ENCODE results near the gene LCN15. TPM values are rescaled to one million over a fixed set of nuclear protein-coding genes. Genes with fewer than 3 reads are reported as not detected.

Gene LCN15
- total RNA-seq, 1 experiment from 2014 or later, result not detected

DNA sequence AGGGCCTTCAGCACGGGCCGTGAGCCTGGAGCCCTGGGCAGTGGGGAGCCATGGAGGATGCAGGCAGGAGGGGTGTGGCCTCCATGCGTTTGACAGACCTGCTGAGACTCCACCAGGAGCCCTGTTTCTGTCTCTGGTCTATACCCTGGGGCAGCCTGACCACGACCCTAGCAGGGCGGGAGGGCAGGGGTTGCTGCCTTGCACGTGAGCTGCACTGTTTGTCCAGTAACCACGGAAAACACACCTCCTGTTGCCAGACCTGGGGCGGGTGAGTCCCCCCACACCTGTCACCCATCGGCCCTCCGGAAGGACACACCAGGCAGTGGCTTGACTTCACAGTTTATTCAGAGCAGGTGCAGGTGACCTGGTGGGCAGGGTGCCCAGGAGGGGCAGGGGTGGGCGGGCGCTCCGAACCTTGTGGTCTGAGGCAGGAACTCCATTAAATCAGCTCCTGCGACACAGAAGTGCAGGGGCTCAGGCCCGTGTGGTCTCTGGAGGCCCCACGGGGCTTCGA, 10.2 kb downstream of the LCN15 start:
- H3K9ac ChIP-seq (ENCODE audit: low read length), result no peak overlapping the region
- H2AFZ ChIP-seq (ENCODE audit: low read length), result no peak overlapping the region
- no peaks in the 10 kb centered on the region for H3K27me3 ChIP-seq (ENCODE audit: low read length)
- H4K20me1 ChIP-seq (ENCODE audit: low read length), result no peaks in the 10 kb centered on the region
- no peaks in the 10 kb centered on the region for H3K9me3 ChIP-seq (ENCODE audit: low read length)
- no peak overlapping the region for H3K4me3 ChIP-seq (ENCODE audit: low read length)
- ChIA-PET CTCF (no interaction called here), POLR2A (ENCODE audit: unreplicated experiment) (no interaction called here)
- intact Hi-C loops (cut with micrococcal nuclease), result no loop called here
- H3K36me3 ChIP-seq (ENCODE audit: low read depth, low read length), result no peaks in the 10 kb centered on the region
- H3K4me2 ChIP-seq (ENCODE audit: low read length), result no peak overlapping the region
- H3K79me2 ChIP-seq (ENCODE audit: low read length), result no peaks in the 10 kb centered on the region
- no peak for DNase-seq
- BruUV-seq (replicated peaks), result no TSS peak
- H3K9me2 ChIP-seq (replicated peaks; ENCODE audit: low read length), result no peaks in the 10 kb centered on the region
- H3K27ac ChIP-seq (ENCODE audit: low read length), result no peak overlapping the region
- H3K4me1 ChIP-seq (ENCODE audit: insufficient read depth, low read length), result no peaks in the 10 kb centered on the region
- H3F3A ChIP-seq (ENCODE audit: low read length, unreplicated experiment), result no peaks in the 10 kb centered on the region
- no peak for ATAC-seq
- TF ChIP-seq, protein P1, sequence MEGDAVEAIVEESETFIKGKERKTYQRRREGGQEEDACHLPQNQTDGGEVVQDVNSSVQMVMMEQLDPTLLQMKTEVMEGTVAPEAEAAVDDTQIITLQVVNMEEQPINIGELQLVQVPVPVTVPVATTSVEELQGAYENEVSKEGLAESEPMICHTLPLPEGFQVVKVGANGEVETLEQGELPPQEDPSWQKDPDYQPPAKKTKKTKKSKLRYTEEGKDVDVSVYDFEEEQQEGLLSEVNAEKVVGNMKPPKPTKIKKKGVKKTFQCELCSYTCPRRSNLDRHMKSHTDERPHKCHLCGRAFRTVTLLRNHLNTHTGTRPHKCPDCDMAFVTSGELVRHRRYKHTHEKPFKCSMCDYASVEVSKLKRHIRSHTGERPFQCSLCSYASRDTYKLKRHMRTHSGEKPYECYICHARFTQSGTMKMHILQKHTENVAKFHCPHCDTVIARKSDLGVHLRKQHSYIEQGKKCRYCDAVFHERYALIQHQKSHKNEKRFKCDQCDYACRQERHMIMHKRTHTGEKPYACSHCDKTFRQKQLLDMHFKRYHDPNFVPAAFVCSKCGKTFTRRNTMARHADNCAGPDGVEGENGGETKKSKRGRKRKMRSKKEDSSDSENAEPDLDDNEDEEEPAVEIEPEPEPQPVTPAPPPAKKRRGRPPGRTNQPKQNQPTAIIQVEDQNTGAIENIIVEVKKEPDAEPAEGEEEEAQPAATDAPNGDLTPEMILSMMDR (conservative IDR thresholded peaks at IDR 0.05; ENCODE audit: low read depth, low read length), result no peak
- TF ChIP-seq EZH2phosphoT487 (IDR thresholded peaks at IDR 0.05; ENCODE audit: borderline replicate concordance, low read length) (no peak), EZH2 (IDR thresholded peaks at IDR 0.05; ENCODE audit: low read length, unreplicated experiment) (no peak)

DNA sequence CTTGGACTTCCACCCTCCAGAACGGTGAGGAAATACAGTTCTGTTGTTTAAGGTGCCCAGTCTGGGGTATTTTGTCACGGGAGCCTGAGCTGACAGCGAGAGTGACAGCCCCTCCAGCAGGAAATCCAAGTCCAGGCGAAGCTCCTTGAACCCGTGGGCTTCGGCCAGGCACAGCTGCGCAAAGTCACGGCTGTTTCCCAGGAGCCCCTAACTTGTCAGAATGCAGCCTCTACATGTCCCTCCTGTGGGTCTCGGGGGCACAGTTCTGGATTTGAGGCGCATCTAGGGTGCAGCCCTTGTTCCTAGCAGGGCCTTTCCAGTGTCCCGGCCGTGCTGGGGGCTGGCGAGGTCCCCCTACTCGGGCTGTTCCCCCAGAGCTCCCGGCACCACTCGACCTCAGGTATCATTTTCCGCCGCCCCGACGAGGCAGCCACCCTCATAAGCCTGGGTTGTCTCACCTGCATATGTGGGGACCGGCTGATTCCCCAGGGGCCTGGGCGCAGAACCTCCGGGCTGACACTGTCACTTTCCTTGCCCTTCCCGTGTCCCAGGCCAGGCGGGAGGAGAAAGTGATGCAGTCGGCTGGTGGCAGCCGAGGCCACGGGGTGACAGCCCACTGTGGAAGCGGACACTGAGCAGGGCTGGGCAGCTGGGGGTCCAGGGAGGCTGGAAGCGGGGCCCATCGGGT, 10.8 kb downstream of the LCN15 start:
- no peak for DNase-seq

GRCh38 chr9:136751814-136752213, 12.5 kb downstream of the LCN15 start:
- H3K79me2 ChIP-seq (ENCODE audit: low read length), result no peaks in the 10 kb centered on the region
- no peaks in the 10 kb centered on the region for H4K20me1 ChIP-seq (ENCODE audit: low read length)
- no peaks in the 10 kb centered on the region for H3K4me1 ChIP-seq (ENCODE audit: insufficient read depth, low read length)
- H3K27ac ChIP-seq (ENCODE audit: low read length), result no peak overlapping the region
- DNase-seq, result no peak
- H3K36me3 ChIP-seq (ENCODE audit: low read depth, low read length), result no peaks in the 10 kb centered on the region
- H2AFZ ChIP-seq (ENCODE audit: low read length), result no peak overlapping the region
- H3K9ac ChIP-seq (ENCODE audit: low read length), result no peak overlapping the region
- ChIA-PET CTCF (no interaction called here), POLR2A (ENCODE audit: unreplicated experiment) (no interaction called here)
- H3K9me3 ChIP-seq (ENCODE audit: low read length), result no peaks in the 10 kb centered on the region
- no peaks in the 10 kb centered on the region for H3K9me2 ChIP-seq (replicated peaks; ENCODE audit: low read length)
- TF ChIP-seq, protein P1 (conservative IDR thresholded peaks at IDR 0.05; ENCODE audit: low read depth, low read length), result no peak
- TF ChIP-seq EZH2phosphoT487 (IDR thresholded peaks at IDR 0.05; ENCODE audit: borderline replicate concordance, low read length), result no peak
- TF ChIP-seq EZH2 (IDR thresholded peaks at IDR 0.05; ENCODE audit: low read length, unreplicated experiment), result no peak
- no peaks in the 10 kb centered on the region for H3K27me3 ChIP-seq (ENCODE audit: low read length)
- no peak overlapping the region for H3K4me2 ChIP-seq (ENCODE audit: low read length)
- BruUV-seq (replicated peaks), result no TSS peak
- H3F3A ChIP-seq (ENCODE audit: low read length, unreplicated experiment), result no peaks in the 10 kb centered on the region
- ATAC-seq, result no peak
- H3K4me3 ChIP-seq (ENCODE audit: low read length), result no peak overlapping the region
- intact Hi-C loops (cut with micrococcal nuclease), result no loop called here

More for the DNA sequence above, 10.8 kb downstream of the LCN15 start:
- no peak overlapping the region for H3K4me3 ChIP-seq (ENCODE audit: low read length)
- ChIA-PET POLR2A (ENCODE audit: unreplicated experiment) (no interaction called here), CTCF (no interaction called here)
- no peak overlapping the region for H3K9ac ChIP-seq (ENCODE audit: low read length)
- H3K4me1 ChIP-seq (ENCODE audit: insufficient read depth, low read length), result no peaks in the 10 kb centered on the region
- H3K9me2 ChIP-seq (replicated peaks; ENCODE audit: low read length), result no peaks in the 10 kb centered on the region
- intact Hi-C loops (cut with micrococcal nuclease), result no loop called here
- no peaks in the 10 kb centered on the region for H3K27me3 ChIP-seq (ENCODE audit: low read length)
- no peaks in the 10 kb centered on the region for H3K9me3 ChIP-seq (ENCODE audit: low read length)
- no peak for ATAC-seq
- H3F3A ChIP-seq (ENCODE audit: low read length, unreplicated experiment), result no peaks in the 10 kb centered on the region
- no peak overlapping the region for H2AFZ ChIP-seq (ENCODE audit: low read length)
- H3K4me2 ChIP-seq (ENCODE audit: low read length), result no peak overlapping the region
- TF ChIP-seq, protein P1 (conservative IDR thresholded peaks at IDR 0.05; ENCODE audit: low read depth, low read length), result no peak
- no peak for TF ChIP-seq EZH2phosphoT487 (IDR thresholded peaks at IDR 0.05; ENCODE audit: borderline replicate concordance, low read length)
- TF ChIP-seq EZH2 (IDR thresholded peaks at IDR 0.05; ENCODE audit: low read length, unreplicated experiment), result no peak
- no peaks in the 10 kb centered on the region for H3K79me2 ChIP-seq (ENCODE audit: low read length)
- no peaks in the 10 kb centered on the region for H4K20me1 ChIP-seq (ENCODE audit: low read length)
- no TSS peak for BruUV-seq (replicated peaks)
- H3K36me3 ChIP-seq (ENCODE audit: low read depth, low read length), result no peaks in the 10 kb centered on the region
- no peak overlapping the region for H3K27ac ChIP-seq (ENCODE audit: low read length)

Measured in PC-3 (cell line).